NCI-H2196 treated with DMSO at 0.1 percent for 48 hours (cell line): ENCODE measurements around the gene RAMP1.

Source experiments
- DNase-seq: peaks from one replicate; lab custom pipeline; 2025; ENCODE audit not compliant: unreplicated experiment; lab: John Stamatoyannopoulos, UW

Gene RAMP1

GRCh38 chr2:237876061-237876526 lies 16.7 kb downstream of the RAMP1 start:
- DNase-seq, result no peak

- no peak for DNase-seq
Observed at GRCh38 chr2:237876532-237876931, 17.1 kb downstream of the RAMP1 start.

GRCh38 chr2:237876951-237877491 lies 17.6 kb downstream of the RAMP1 start:
- no peak for DNase-seq

GRCh38 chr2:237877576-237878307 lies 18.3 kb downstream of the RAMP1 start:
- DNase-seq, result no peak

- no peak for DNase-seq
Observed at GRCh38 chr2:237878321-237879057, 19.1 kb downstream of the RAMP1 start.

- no peak for DNase-seq
Observed at GRCh38 chr2:237879058-237879430, 19.6 kb downstream of the RAMP1 start.

GRCh38 chr2:237879991-237880560 lies 20.7 kb downstream of the RAMP1 start:
- DNase-seq, result no peak

- DNase-seq, result no peak
Observed at GRCh38 chr2:237882510-237883481, 23.4 kb downstream of the RAMP1 start.

- DNase-seq, result no peak
Observed at GRCh38 chr2:237883951-237884446, 24.6 kb downstream of the RAMP1 start.

GRCh38 chr2:237884681-237885080 lies 25.3 kb downstream of the RAMP1 start:
- DNase-seq, result no peak

GRCh38 chr2:237885111-237885930 lies 25.9 kb downstream of the RAMP1 start:
- DNase-seq, result no peak

- DNase-seq, result no peak
Observed at GRCh38 chr2:237885931-237886684, 26.7 kb downstream of the RAMP1 start.

GRCh38 chr2:237886685-237887481 lies 27.5 kb downstream of the RAMP1 start:
- no peak for DNase-seq

- DNase-seq, result no peak
Observed at GRCh38 chr2:237888389-237888788, 29.0 kb downstream of the RAMP1 start.

- no peak for DNase-seq
Observed at GRCh38 chr2:237889016-237889415, 29.6 kb downstream of the RAMP1 start.

GRCh38 chr2:237889811-237890210 lies 30.4 kb downstream of the RAMP1 start:
- DNase-seq, result no peak

GRCh38 chr2:237892478-237892877 lies 33.1 kb downstream of the RAMP1 start:
- no peak for DNase-seq

- no peak for DNase-seq
Observed at GRCh38 chr2:237892984-237893595, 33.7 kb downstream of the RAMP1 start.
